Tracheal epithelial cell (primary cell): ENCODE data around the gene SSBP1. TPM values are rescaled to one million over a fixed set of nuclear protein-coding genes. Genes with fewer than 3 reads are reported as not detected.

Experiments used
- total RNA-seq: library from RNA; depleted of rRNA; stranded (reverse); fragments of >200 nt; gene quantifications from 2 replicates; pipeline ENCODE4 v1.2.1, GENCODE V29; 2014

SSBP1 gene, protein sequence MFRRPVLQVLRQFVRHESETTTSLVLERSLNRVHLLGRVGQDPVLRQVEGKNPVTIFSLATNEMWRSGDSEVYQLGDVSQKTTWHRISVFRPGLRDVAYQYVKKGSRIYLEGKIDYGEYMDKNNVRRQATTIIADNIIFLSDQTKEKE
- 124 and 143 TPM in 2 replicates for total RNA-seq

DNA sequence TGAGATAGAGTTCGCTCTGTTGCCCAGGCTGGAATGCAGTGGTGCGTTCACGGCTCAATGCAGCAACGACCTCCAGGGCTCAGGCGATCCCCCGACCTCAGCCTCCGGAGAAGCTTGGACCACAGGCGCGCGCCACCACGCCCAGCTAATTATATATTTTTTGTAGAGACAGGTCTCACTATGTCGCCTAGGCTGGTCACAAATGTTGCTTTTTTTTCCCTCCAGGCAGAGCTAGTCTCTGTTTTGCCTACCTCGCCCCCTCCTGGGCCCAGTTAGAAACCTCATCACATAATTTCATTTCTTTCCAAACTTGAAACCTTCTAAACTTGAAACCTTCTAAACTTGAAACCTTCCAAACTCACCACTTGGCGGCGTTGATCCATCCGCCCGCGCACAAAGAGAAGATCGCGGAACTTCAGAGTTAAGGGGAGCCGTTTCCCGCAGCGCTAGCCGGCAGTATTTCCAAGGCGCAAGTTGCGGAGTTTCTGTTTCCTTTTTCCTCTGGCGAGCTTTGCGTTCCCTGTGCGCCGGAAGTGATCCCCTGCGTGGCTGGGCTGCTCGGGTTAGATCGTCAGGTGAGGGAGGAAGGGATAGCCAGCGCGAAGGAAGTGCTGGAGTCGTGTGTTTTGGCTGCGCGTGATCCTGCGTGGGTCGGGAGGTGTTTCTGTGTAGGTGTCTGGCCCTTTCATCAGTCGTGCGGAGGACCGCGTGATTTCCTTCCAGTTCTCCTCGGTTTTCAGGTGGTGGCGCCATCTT lies at the start of gene SSBP1:
SSBP1 (plus strand) TSS at position 523 of the 756 bp plus-strand sequence. CDS start 809 bp downstream, outside the sequence.

GRCh38 chr7:141702047-141702567 lies 36.1 kb upstream of the SSBP1 start, which contains the start of gene DENND11:
Gene DENND11, minus strand, starts transcription at chr7:141702166. Its CDS starts 13 bp downstream, at chr7:141702153.

GRCh38 chr7:141708351-141708750 lies 29.8 kb upstream of the SSBP1 start, which contains the start of gene WEE2:
Gene WEE2, plus strand, starts transcription at chr7:141708353. Its CDS starts 406 bp downstream, at chr7:141708759.

DNA sequence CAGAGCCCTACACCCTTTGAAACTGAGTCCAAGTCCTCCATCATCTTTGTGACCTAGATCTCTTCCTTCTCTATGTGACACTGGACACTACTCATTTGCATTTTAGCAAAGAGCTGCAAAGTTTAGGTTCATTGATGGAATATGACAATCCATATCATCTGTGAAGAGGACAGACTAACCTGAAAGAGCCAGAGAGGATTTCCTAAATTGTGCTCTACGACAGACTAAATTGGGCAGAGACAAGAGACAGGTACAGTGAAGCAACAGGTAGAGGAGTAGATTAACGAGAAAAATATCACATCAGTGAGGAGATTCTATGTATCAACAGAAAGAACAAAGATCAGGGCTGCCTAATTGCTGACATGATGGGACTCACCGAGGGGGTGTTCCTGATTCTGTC lies 25.6 kb downstream of the SSBP1 start, which contains the start of gene TAS2R3:
TAS2R3 (plus strand) TSS at position 301 of the 400 bp plus-strand sequence; CDS start at position 363, 62 bp downstream.

GRCh38 chr7:141776374-141776773 lies 38.2 kb downstream of the SSBP1 start, which contains the start of gene TAS2R4:
Gene TAS2R4, plus strand, starts transcription at chr7:141776674. Its CDS starts 1,815 bp downstream, at chr7:141778489.

GRCh38 chr7:141789917-141790316 lies 51.8 kb downstream of the SSBP1 start, which contains the start of gene TAS2R5:
Gene TAS2R5, plus strand, starts transcription at chr7:141790217. Its CDS starts 145 bp downstream, at chr7:141790362.

Other genes starting within 250 kb of the SSBP1 start
- 19.8 and 21.9 TPM in 2 replicates for gene AGK, start 186.9 kb upstream of the SSBP1 start, total RNA-seq
- gene DENND11, start 36.2 kb upstream of the SSBP1 start, total RNA-seq = 21.2 and 24.9 TPM in 2 replicates
- gene WEE2, start 30.0 kb upstream of the SSBP1 start, total RNA-seq = not detected in 2 replicates
- gene TAS2R3, start 25.7 kb downstream of the SSBP1 start, total RNA-seq = 1.4 and 1.5 TPM in 2 replicates
- 0.96 and 1.7 TPM in 2 replicates for gene TAS2R4, start 38.3 kb downstream of the SSBP1 start, total RNA-seq
- gene TAS2R5, start 51.9 kb downstream of the SSBP1 start, total RNA-seq = 2.2 and 2.8 TPM in 2 replicates
- not detected in 2 replicates for gene PRSS37, start 103.1 kb downstream of the SSBP1 start, total RNA-seq
- gene OR9A4, start 178.0 kb downstream of the SSBP1 start, total RNA-seq = 0.21 TPM in 1 of 2 replicates, not detected in the other
- gene CLEC5A, start 208.6 kb downstream of the SSBP1 start, total RNA-seq = not detected in 2 replicates
- gene TAS2R38, start 235.4 kb downstream of the SSBP1 start, total RNA-seq = not detected in 2 replicates